Measurements from ENCODE around the gene NECTIN3. TPM values are rescaled to one million over a fixed set of nuclear protein-coding genes. Genes with fewer than 3 reads are reported as not detected.

The NECTIN3 gene
- polyA plus RNA-seq, 1 donor: 26.3 TPM

DNA sequence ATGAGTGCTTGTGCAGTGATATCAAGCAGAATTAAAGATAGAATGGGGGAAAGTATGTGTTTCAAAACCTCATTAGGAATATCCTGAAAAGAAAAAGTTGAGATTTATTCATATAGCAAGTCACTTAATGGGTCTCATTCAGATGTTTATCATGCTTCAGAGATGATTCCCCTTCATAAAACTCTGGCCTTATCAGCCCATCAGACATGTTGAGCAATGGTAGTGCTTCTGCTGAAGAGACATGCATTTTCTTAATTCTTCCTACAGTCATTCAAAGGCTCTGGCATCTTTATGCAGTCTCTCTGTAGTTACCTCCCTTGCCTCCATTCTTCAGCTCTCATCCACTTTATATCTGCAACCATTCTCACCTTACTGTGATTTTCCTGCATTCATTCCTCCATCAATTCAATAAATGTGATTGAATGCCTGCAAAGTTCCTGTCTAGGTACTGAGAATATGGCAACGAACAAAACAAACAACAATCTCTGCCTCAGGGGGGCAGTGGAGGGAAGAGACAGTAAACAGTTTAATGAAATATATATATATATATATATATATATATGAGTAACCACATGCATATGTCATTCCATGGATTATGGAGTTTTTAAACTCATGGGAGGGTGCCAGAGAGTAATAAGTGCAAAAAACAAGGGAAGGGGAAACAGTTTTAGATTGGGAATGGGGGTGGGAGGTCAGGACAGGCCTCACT lies 138.5 kb downstream of the NECTIN3 start:
- DNase-seq (ENCODE audit: low read depth): no peak

DNA sequence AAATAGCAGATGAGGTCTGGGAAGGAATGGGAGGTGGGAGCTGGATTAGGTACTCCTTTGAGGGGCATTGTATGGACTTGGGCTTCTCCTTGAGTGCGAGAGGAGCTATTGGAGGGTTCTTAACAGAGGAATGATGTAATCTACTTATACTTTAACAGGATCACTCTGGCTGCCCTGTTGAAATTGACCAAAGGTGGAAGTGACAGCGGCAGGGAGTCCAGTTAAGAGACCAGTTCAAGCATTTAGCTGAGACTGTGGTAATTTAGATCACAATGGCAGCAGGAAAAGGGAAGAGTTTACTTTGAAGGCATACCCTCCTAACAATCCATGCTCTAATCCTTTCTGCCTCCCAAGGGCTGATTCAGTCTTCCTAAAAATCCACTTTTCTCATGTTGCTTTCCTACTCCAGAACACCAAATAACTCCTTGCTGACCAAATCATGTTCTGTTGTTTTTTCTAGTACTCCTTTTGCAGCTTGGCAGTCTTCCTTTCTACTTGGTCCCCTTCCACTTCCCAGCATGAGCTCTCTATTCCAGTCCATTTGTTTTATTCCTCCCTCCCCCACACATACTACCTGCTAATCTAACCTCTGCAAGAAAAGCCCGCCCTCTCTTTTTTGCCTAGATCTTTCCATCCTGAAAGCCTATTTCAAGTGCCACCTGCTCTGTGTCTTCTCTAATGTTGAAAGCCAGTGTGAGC lies 139.4 kb downstream of the NECTIN3 start:
- no peak for DNase-seq (ENCODE audit: low read depth)

DNA sequence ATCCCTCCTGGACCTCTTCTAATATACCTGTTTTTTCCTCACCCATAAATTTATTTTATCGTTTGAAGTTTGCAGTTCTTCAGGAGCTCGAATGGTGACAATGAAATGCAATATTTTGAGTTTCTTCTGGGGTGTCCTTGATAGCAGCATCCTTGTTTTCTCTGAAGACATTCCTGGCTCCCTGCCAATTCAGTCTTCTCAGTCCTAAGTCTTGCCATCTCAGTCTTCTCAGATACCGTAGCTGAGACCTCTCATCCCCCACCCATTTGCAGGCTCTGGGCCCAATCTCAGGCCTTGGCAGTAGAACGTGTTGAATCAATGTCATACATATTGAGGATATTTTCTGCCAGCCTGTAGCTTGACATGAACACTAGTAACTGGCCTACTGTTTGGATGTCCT lies 140.9 kb downstream of the NECTIN3 start:
- no peak for DNase-seq (ENCODE audit: low read depth)

DNA sequence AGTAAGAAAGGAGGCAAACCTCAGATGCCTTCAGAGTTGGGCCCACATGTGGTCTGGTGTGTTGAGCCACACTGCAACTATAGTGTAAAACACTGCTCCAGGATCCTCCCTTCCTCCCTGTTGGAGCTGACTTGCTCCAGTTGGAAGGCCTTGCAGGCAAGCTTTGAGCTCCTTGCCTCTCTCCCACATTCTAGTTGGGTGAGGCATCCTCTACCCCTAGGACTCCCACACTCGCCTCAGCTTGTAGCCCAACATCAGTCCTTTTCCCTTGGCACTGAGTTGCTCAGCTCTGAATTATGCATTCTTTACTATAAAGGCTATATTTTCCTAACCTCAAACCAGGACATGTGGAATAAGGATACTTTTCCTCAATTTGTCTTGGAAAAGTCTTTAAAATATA lies 143.9 kb downstream of the NECTIN3 start:
- no peak for DNase-seq (ENCODE audit: low read depth)

DNA sequence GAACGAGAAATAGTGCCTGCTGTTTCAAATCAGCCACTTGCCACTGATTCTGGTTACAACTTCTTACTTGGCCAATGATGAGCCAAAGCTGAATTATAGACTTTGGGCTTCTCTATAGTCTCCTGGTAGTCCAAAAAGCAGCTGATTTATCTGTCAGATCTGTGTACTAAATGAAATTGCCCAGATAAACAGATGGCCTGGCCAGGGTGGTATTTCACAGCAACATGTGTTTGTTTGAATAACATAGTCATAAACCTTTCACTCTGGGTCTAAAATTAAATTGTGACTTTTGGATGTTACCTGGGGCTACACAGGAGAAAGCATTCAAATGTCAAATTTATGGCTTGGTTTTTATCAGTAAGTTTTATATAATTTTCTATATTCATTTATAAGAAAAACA lies 147.0 kb downstream of the NECTIN3 start:
- DNase-seq (ENCODE audit: low read depth): no peak

DNA sequence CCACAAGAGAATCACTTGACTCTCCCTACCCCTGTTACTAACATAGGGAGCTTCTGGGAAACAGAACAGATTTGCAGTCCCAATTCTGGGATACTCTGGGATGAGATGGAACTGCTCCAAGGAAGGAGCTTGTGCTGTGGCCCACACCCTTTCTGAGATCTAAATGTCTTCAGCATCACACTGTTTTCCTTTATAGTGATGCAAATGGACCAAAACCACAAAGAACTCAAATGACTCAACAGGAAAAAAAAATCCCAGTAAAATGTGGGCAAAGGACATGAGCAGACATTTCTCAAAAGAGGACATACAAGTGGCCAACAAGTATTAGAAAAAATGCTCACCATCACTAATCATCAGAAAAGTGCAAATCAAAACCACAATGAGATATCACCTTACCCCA lies 155.6 kb downstream of the NECTIN3 start:
- no peak for DNase-seq (ENCODE audit: low read depth)

DNA sequence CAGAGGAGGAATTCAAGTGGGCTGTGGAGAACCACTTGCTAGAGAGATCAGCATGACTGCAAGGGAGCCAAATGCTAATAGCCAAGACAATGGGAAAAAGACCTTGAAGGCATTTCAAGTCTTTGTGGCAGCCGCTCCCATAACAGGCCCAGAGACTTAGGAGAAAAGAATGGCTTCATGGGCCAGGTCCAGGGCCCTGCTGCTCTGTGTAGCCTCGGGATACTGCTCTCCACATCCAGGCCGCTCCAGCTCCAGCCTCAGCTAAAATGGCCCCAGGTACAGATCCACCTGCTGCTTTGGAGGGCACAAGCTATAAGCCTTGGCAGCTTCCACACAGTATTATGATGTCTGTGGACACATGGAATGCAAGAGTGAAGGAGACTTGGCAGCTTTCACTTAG lies 157.7 kb downstream of the NECTIN3 start:
- DNase-seq (ENCODE audit: low read depth): no peak

DNA sequence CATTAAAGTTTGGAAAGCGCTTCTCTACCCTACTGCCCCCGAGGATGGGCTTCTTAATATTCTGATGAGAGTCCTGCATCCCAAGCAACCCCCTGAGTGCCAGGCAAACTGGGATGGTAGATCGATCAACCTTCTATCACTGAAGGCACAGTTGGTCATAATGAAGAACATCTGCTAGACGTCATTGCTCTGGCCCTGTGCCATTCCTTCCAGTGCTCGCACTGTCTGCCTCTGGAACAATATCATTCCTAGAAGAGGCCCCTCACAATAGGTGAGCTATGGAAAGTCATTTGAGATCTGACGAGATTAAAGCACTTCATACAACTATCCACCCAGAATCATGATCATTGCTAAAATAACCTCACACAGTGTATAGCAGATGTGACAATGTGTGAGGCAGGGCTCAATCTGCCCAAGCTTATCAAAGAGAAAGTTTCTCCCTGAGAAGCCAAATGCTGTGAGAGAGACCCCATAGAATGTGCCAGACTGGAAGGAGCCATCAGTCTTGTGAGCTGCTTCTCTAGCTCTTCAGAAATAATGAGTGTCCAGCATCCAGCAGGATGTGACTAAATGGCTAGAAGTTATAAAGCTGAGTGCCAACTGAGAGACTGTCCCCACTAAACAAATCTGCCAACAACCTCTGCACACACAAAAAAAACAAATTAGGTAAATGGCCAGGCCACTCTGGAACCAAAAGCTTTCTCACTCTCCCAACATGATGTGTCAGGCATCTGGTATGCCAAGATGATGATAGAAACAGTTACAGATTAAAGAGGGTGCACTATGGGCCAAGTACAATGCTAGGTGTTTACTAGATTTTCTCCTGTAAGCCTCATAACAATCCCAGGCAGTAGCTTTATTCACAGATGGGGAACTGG lies 165.5 kb downstream of the NECTIN3 start:
- no peak for DNase-seq (ENCODE audit: low read depth)

DNA sequence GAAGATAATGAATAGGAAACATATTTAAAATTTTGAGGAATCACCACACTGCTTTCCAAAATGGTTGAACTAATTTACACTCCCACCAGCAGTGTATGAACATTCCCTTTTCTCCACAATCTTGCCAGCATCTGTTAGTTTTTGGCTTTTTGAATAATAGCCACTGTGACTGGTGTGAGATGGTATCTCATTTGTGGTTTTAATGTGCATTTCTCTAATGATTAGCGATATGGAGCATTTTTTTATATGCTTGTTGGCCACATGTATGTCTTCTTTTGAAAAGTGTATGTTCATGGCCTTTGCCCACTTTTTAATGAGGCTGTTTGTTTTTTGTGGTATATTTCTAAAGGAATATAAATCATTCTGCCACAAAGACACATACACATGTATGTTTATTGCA lies 166.3 kb downstream of the NECTIN3 start:
- DNase-seq (ENCODE audit: low read depth): no peak

DNA sequence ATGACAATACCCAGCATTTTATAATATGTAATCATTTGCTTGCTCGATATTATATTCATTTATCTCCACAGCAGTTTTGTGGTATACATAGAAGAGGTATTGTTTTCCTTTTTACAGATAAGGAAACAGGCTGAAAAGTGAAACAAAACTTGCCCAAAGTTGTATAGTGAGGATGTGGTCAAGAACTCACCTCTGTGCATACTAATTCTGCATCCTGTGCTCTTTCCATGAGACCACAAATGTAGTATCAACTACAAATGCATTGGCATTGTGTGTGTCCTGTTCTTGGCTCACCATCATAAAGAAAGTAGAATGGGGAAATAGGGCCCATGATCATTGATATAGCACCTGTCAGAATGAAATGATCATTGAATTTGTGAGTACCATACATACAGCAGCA lies 167.3 kb downstream of the NECTIN3 start:
- DNase-seq (ENCODE audit: low read depth): no peak

DNA sequence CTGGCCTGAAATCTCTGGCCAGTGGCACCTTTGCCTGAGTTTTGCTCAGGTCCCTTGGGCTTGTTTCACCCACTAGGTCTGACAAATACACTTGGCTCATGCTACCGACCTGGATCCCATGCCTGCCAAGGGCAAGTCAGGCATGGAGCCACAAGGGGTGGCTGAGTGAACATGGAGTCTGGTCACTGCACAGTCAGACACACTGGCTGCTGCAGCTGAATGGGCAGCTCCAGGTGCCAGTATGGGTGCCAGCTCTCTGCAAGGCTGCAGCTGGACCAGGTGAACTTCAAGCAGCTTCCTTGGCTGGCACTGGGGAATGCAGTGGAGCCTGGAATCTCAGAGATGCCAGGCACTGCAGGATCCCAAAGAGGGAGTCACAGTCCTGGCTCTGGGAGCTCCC lies 170.3 kb downstream of the NECTIN3 start:
- no peak for DNase-seq (ENCODE audit: low read depth)

All from forelimb muscle (tissue), 1 donor.